Subcutaneous abdominal adipose tissue (tissue), 5 donors: ENCODE data around the gene NRIP3.

Source experiments
- H3K27ac ChIP-seq: one replicate; pipeline ENCODE4 v1.7.0; 2013; ENCODE audit warnings: low read depth, mild to moderate bottlenecking, inconsistent platforms, low read length, moderate library complexity
- H3K27me3 ChIP-seq, 5 donors: one replicate each; pipeline ENCODE4 v1.7.0; 2013; ENCODE audit warnings: low read length in 5 of 5, inconsistent platforms in 1 of 5; ENCODE audit not compliant: control insufficient read depth in 5 of 5, insufficient read depth in 4 of 5
- H3K36me3 ChIP-seq, 5 donors: one replicate each; pipeline ENCODE4 v1.7.0; 2013; ENCODE audit warnings: low read length in 5 of 5; ENCODE audit not compliant: control insufficient read depth in 5 of 5, insufficient read depth in 5 of 5
- H3K4me1 ChIP-seq, 5 donors: one replicate each; pipeline ENCODE4 v1.7.0; 2013; ENCODE audit warnings: low read length in 5 of 5, mild to moderate bottlenecking in 3 of 5, moderate library complexity in 1 of 5; ENCODE audit not compliant: control insufficient read depth in 5 of 5, insufficient read depth in 5 of 5
- H3K4me3 ChIP-seq, 5 donors: one replicate each; pipeline ENCODE4 v1.7.0; 2013; ENCODE audit warnings: low read length in 5 of 5, low read depth in 1 of 5
- H3K9ac ChIP-seq, 5 donors: one replicate each; pipeline ENCODE4 v1.7.0; 2013; ENCODE audit warnings: low read length in 5 of 5, mild to moderate bottlenecking in 4 of 5, moderate library complexity in 3 of 5
- H3K9me3 ChIP-seq, 5 donors: one replicate each; pipeline ENCODE4 v1.7.0; 2013; ENCODE audit warnings: low read length in 5 of 5; ENCODE audit not compliant: control insufficient read depth in 5 of 5
- donor health status: healthy.
- donor health status: healthy.
- donor health status: healthy.
- donor health status: healthy.
- donor health status: healthy.

Gene NRIP3

DNA sequence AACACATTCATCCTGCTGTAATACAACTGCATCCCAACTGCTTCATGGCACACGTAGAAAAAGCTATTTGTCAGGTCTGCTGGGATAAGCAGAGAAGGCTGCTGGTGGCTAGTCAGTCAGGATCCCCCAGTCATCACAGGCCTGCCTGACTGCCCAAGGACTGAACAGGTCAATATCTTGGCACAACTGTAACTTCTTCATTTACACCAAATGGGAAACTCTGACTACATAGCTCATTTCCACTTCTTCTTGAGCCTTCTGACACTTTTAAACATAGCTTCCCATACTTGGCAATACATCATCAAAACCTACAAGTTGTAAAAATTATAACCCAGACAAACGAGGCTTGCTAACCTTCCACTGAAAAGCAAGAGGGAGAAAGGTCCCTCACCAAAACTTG is 42.4 kb downstream of the NRIP3 start:
- Histone ChIP-seq H3K36me3 (peaks cover 0 to 8% (median 4%) of the 10 kb centered on the region in 5 donors), H3K27ac (no peak overlapping the region), H3K9me3 (no peaks in the 10 kb centered on the region), H3K27me3 (no peaks in the 10 kb centered on the region), H3K9ac (peak overlapping the region in 2 of 5 donors; percentile 34 to 45), H3K4me1 (peaks cover 4 to 35% (median 28%) of the 10 kb centered on the region in 5 donors), H3K4me3 (no peak overlapping the region)

DNA sequence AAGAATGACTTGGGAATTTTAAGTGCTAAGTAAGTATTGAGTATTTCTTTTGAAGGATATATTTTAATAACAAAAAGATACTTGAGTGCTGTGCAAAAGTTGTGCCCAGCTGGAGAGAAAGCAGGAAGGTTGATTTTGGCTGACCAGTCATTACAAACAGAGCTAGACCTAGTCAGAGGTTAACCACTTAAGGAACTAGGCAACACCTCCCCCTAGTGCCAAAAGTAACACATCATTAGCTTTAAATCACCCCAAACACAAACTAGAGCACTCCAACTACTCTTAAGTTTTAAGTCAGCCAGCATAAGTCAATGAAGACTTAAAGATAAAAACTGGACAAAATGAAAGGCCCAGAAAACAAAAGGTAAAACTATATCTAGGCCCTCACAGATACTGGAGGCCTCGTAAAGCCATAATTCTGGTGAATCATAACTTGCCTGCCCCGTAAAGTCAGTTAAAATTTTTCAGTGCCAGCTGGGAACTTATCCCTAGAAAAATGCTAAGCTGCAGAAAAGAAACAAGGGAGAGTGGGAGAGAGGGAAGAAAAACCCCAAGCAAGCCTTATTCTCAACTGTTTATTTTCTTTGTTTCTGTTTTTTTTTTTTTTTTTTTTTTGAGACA is 44.1 kb downstream of the NRIP3 start:
- no peak overlapping the region for H3K4me3 ChIP-seq
- peaks cover 2 to 22% (median 14%) of the 10 kb centered on the region in 5 donors for H3K36me3 ChIP-seq
- no peaks in the 10 kb centered on the region for H3K27me3 ChIP-seq
- H3K9me3 ChIP-seq = no peaks in the 10 kb centered on the region
- H3K9ac ChIP-seq = peak overlapping the region in 3 of 5 donors; percentile 26 to 48 (median 35)
- peaks cover 4 to 28% (median 23%) of the 10 kb centered on the region in 5 donors for H3K4me1 ChIP-seq
- no peak overlapping the region for H3K27ac ChIP-seq

- Histone ChIP-seq H3K27me3 (no peaks in the 10 kb centered on the region), H3K4me3 (no peak overlapping the region), H3K36me3 (peaks cover 18 to 45% (median 35%) of the 10 kb centered on the region in 5 donors), H3K4me1 (peaks cover 0 to 8% (median 8%) of the 10 kb centered on the region in 5 donors), H3K27ac (no peak overlapping the region), H3K9me3 (no peaks in the 10 kb centered on the region), H3K9ac (no peak overlapping the region)
Observed at GRCh38 chr11:8956860-8957259, 46.9 kb downstream of the NRIP3 start.

GRCh38 chr11:8948886-8949285 is 54.9 kb downstream of the NRIP3 start:
- no peaks in the 10 kb centered on the region for H3K9me3 ChIP-seq
- H3K4me1 ChIP-seq = no peaks in the 10 kb centered on the region
- no peak overlapping the region for H3K9ac ChIP-seq
- no peaks in the 10 kb centered on the region for H3K27me3 ChIP-seq
- no peak overlapping the region for H3K4me3 ChIP-seq
- H3K36me3 ChIP-seq = peaks cover 41 to 60% (median 55%) of the 10 kb centered on the region in 5 donors
- no peak overlapping the region for H3K27ac ChIP-seq

GRCh38 chr11:8947230-8947943 is 56.4 kb downstream of the NRIP3 start:
- H3K36me3 ChIP-seq = peaks cover 28 to 47% (median 42%) of the 10 kb centered on the region in 5 donors
- H3K9ac ChIP-seq = no peak overlapping the region
- H3K4me1 ChIP-seq = no peaks in the 10 kb centered on the region
- H3K4me3 ChIP-seq = no peak overlapping the region
- no peaks in the 10 kb centered on the region for H3K9me3 ChIP-seq
- no peak overlapping the region for H3K27ac ChIP-seq
- no peaks in the 10 kb centered on the region for H3K27me3 ChIP-seq

DNA sequence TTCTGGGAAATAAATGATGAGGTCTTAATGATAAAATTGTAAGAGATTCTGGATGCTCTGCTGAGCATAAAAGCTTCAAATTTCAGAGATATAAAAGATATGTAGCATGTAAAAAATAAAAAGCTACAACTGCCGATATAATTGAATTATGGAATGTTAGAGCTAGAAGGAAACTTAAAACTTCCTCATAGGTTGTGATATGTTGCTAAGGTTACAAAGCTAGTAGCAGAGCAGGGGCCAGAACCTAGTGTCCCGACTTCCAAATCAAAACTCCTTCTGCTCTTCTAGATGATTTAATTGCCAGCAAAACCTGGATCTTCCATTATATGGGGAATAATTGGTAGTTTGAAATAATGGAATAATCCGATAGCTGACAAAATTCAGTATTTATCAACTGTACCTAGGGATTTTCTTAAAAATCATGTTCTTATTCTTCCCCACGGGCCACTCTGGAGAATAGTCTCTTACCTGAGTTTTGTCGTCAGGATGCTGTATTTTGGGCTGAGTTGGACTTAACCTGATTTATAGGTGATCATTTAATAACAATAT is 61.2 kb downstream of the NRIP3 start, which contains the start of gene ASCL3:
Gene ASCL3 (minus strand): TSS at position 499 of the 549 bp plus-strand sequence. CDS start 4,855 bp downstream, outside the sequence.
- Histone ChIP-seq H3K9me3 (no peaks in the 10 kb centered on the region), H3K36me3 (peaks cover 3 to 7% (median 6%) of the 10 kb centered on the region in 5 donors), H3K9ac (no peak within 1 kb of the TSS), H3K4me3 (no peak within 1 kb of the TSS), H3K4me1 (peaks cover 0 to 4% (median 0%) of the 10 kb centered on the region in 5 donors), H3K27me3 (no peaks in the 10 kb centered on the region), H3K27ac (no peak within 1 kb of the TSS)

GRCh38 chr11:8941341-8942103 is 62.3 kb downstream of the NRIP3 start:
- Histone ChIP-seq H3K36me3 (peaks cover 0 to 3% (median 0%) of the 10 kb centered on the region in 5 donors), H3K4me1 (peaks cover 0 to 4% (median 0%) of the 10 kb centered on the region in 5 donors), H3K4me3 (no peak overlapping the region), H3K9me3 (no peaks in the 10 kb centered on the region), H3K27ac (no peak overlapping the region), H3K27me3 (no peaks in the 10 kb centered on the region), H3K9ac (no peak overlapping the region)

GRCh38 chr11:8937659-8938058 is 66.1 kb downstream of the NRIP3 start:
- Histone ChIP-seq H3K4me3 (no peak overlapping the region), H3K4me1 (peaks cover 0 to 4% (median 0%) of the 10 kb centered on the region in 5 donors), H3K27me3 (no peaks in the 10 kb centered on the region), H3K27ac (no peak overlapping the region), H3K36me3 (no peaks in the 10 kb centered on the region), H3K9me3 (no peaks in the 10 kb centered on the region), H3K9ac (no peak overlapping the region)

- no peak overlapping the region for H3K27ac ChIP-seq
- no peaks in the 10 kb centered on the region for H3K27me3 ChIP-seq
- H3K4me3 ChIP-seq = no peak overlapping the region
- peaks cover 0 to 4% (median 0%) of the 10 kb centered on the region in 5 donors for H3K4me1 ChIP-seq
- H3K36me3 ChIP-seq = no peaks in the 10 kb centered on the region
- no peak overlapping the region for H3K9ac ChIP-seq
- H3K9me3 ChIP-seq = no peaks in the 10 kb centered on the region
Observed at GRCh38 chr11:8937159-8937558, 66.6 kb downstream of the NRIP3 start.
